Endothelial cell (in vitro differentiated cells): ENCODE measurements around the gene PDE1C. TPM values are rescaled to one million over a fixed set of nuclear protein-coding genes. Genes with fewer than 3 reads are reported as not detected.
A peak's percentile ranks its signal among the peaks of the same experiment; 100 is the strongest.

Experiments used
- DNase-seq: peaks from one replicate; pipeline ENCODE4 v3.0.0; 2021; ENCODE audit warnings: low spot score
- H3K27ac Mint-ChIP-seq: one replicate; pipeline ENCODE4 v1.8.0; 2021; ENCODE audit warnings: mixed read lengths, inconsistent platforms; ENCODE audit not compliant: unreplicated experiment
- H3K27me3 Mint-ChIP-seq: one replicate; pipeline ENCODE4 v1.8.0; 2021; ENCODE audit warnings: mild to moderate bottlenecking, moderate library complexity, mixed read lengths, inconsistent platforms; ENCODE audit not compliant: unreplicated experiment
- H3K36me3 Mint-ChIP-seq: one replicate; pipeline ENCODE4 v1.8.0; 2021; ENCODE audit warnings: mild to moderate bottlenecking, low read depth, mixed read lengths, inconsistent platforms; ENCODE audit not compliant: unreplicated experiment
- H3K4me1 Mint-ChIP-seq: one replicate; pipeline ENCODE4 v1.8.0; 2021; ENCODE audit warnings: mild to moderate bottlenecking, mixed read lengths, inconsistent platforms; ENCODE audit not compliant: unreplicated experiment
- H3K4me3 Mint-ChIP-seq: one replicate; pipeline ENCODE4 v1.8.0; 2021; ENCODE audit warnings: mild to moderate bottlenecking, mixed read lengths, inconsistent platforms; ENCODE audit not compliant: unreplicated experiment
- H3K9me3 Mint-ChIP-seq: one replicate; pipeline ENCODE4 v1.8.0; 2021; ENCODE audit warnings: mixed read lengths, inconsistent platforms; ENCODE audit not compliant: unreplicated experiment
- CTCF ChIP-seq: fragments of 200-600 bp; sonication (generic); IDR thresholded peaks from one replicate; pipeline ENCODE4 v1.5.0; 2021; ENCODE audit warnings: antibody characterized with exemption; ENCODE audit not compliant: unreplicated experiment
- total RNA-seq: library from RNA; stranded (reverse); fragmentation: NEBNext Ultra II Directional; extraction: Animal tissue kit (Norgen Biotek cat#: 25700); gene quantifications from one replicate; pipeline ENCODE4 v1.2.1, GENCODE V29; 2021; ENCODE audit not compliant: unreplicated experiment

Gene PDE1C
- total RNA-seq, 1 donor from 2014 or later: 2.9 TPM

DNA sequence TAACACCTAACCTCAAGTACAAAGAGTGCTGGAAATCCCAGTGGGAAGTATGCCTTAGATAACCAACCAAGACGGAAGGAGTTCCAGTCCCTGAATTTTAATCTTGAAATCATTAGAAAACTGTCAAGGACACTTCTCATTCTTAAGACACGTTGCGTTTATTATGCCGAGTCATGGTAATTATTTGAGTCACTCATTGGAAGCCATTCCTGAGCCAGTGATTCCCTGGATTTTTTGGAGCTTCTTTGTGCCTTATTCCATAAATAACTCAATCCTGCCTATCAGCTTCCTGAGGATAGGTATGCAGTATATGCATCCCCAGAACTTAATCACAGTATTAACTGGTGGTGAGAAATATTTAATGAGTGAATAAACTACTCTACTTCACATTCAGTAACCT lies 305.7 kb downstream of the PDE1C start:
- Mint-ChIP-seq H3K4me1 (no peaks in the 10 kb centered on the region), H3K36me3 (no peaks in the 10 kb centered on the region), H3K27me3 (peaks cover 3% of the 10 kb centered on the region), H3K4me3 (no peak overlapping the region), H3K9me3 (no peaks in the 10 kb centered on the region), H3K27ac (no peak overlapping the region)
- no peak for TF ChIP-seq CTCF
- no peak for DNase-seq

GRCh38 chr7:31763548-31763947 lies 306.7 kb downstream of the PDE1C start:
- Mint-ChIP-seq H3K27me3 (peaks cover 3% of the 10 kb centered on the region), H3K27ac (no peak overlapping the region), H3K4me3 (no peak overlapping the region), H3K9me3 (no peaks in the 10 kb centered on the region), H3K4me1 (no peaks in the 10 kb centered on the region), H3K36me3 (no peaks in the 10 kb centered on the region)
- DNase-seq: no peak
- peak; percentile 64 for TF ChIP-seq CTCF

- H3K27ac Mint-ChIP-seq: no peak overlapping the region
- no peak for TF ChIP-seq CTCF
- no peaks in the 10 kb centered on the region for H3K27me3 Mint-ChIP-seq
- no peaks in the 10 kb centered on the region for H3K36me3 Mint-ChIP-seq
- no peaks in the 10 kb centered on the region for H3K4me1 Mint-ChIP-seq
- no peak overlapping the region for H3K4me3 Mint-ChIP-seq
- no peak for DNase-seq
- no peaks in the 10 kb centered on the region for H3K9me3 Mint-ChIP-seq
Measured at GRCh38 chr7:31761646-31762045, 308.6 kb downstream of the PDE1C start.

- Mint-ChIP-seq H3K27ac (no peak overlapping the region), H3K36me3 (no peaks in the 10 kb centered on the region), H3K9me3 (no peaks in the 10 kb centered on the region), H3K4me1 (no peaks in the 10 kb centered on the region), H3K27me3 (no peaks in the 10 kb centered on the region), H3K4me3 (no peak overlapping the region)
- TF ChIP-seq CTCF: no peak
- no peak for DNase-seq
Measured at GRCh38 chr7:31758755-31759154, 311.5 kb downstream of the PDE1C start.

DNA sequence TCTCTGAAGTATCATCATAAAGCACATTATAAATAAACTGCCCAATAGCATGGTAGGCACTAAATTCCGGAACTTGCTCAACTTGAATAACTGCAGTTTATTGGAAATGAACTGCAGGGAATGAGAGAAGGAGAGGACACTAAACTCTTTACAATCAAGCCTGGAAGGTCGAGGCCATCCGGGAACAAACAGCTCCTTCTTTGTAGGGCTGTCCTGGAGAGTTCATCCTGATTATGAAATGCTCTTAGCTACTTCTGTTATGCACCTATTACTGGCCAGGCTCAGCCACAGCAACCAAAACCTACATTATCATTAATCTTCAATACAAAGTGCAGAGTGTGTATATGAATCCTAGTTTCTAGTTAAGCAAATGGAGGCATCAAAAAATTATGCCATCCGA lies 318.5 kb downstream of the PDE1C start:
- no peak for TF ChIP-seq CTCF
- Mint-ChIP-seq H3K9me3 (no peaks in the 10 kb centered on the region), H3K27me3 (no peaks in the 10 kb centered on the region), H3K36me3 (no peaks in the 10 kb centered on the region), H3K27ac (no peak overlapping the region), H3K4me1 (no peaks in the 10 kb centered on the region), H3K4me3 (no peak overlapping the region)
- DNase-seq: no peak
